ENCODE data around the gene CSTB. TPM values are rescaled to one million over a fixed set of nuclear protein-coding genes. Genes with fewer than 3 reads are reported as not detected.

Gene CSTB
- polyA plus RNA-seq, 1 experiment = 58.2 TPM

GRCh38 chr21:43766734-43767497 is 9.2 kb downstream of the CSTB start:
- DNase-seq (ENCODE audit: low read depth) = no peak

GRCh38 chr21:43764576-43765495 is 11.3 kb downstream of the CSTB start:
- no peak for TF ChIP-seq CTCF (IDR thresholded peaks at IDR 0.05; ENCODE audit: insufficient read depth, low read depth, low read length)
- Histone ChIP-seq H3K4me3 (ENCODE audit: low read depth, low read length) (no peak overlapping the region), H3K36me3 (ENCODE audit: control insufficient read depth, insufficient read depth, low read length) (peaks cover 17% of the 10 kb centered on the region), H3K27me3 (ENCODE audit: control insufficient read depth, insufficient read depth, low read length) (no peaks in the 10 kb centered on the region)
- CTCF ChIA-PET = no interaction called here
- DNase-seq (ENCODE audit: low read depth) = no peak
- POLR2A ChIA-PET = no interaction called here

More at GRCh38 chr21:43766734-43767497, 9.2 kb downstream of the CSTB start:
- Histone ChIP-seq H3K27me3 (ENCODE audit: control insufficient read depth, insufficient read depth, low read length) (no peaks in the 10 kb centered on the region), H3K36me3 (ENCODE audit: control insufficient read depth, insufficient read depth, low read length) (peaks cover 8% of the 10 kb centered on the region), H3K4me3 (ENCODE audit: low read depth, low read length) (no peak overlapping the region)
- ChIA-PET CTCF (no interaction called here), POLR2A (no interaction called here)
- no peak for TF ChIP-seq CTCF (IDR thresholded peaks at IDR 0.05; ENCODE audit: insufficient read depth, low read depth, low read length)

- Histone ChIP-seq H3K36me3 (ENCODE audit: control insufficient read depth, insufficient read depth, low read length) (peaks cover 23% of the 10 kb centered on the region), H3K4me3 (ENCODE audit: low read depth, low read length) (no peak overlapping the region), H3K27me3 (ENCODE audit: control insufficient read depth, insufficient read depth, low read length) (no peaks in the 10 kb centered on the region)
- ChIA-PET POLR2A (no interaction called here), CTCF (no interaction called here)
- DNase-seq (ENCODE audit: low read depth) = no peak
- no peak for TF ChIP-seq CTCF (IDR thresholded peaks at IDR 0.05; ENCODE audit: insufficient read depth, low read depth, low read length)
These were observed 12.1 kb downstream of the CSTB start for GRCh38 chr21:43763901-43764523.

GRCh38 chr21:43762303-43763128 is 13.6 kb downstream of the CSTB start:
- H3K4me3 ChIP-seq (ENCODE audit: low read depth, low read length) = no peak overlapping the region
- ChIA-PET POLR2A (no interaction called here), CTCF (no interaction called here)
- no peak for DNase-seq (ENCODE audit: low read depth)
- H3K27me3 ChIP-seq (ENCODE audit: control insufficient read depth, insufficient read depth, low read length) = no peaks in the 10 kb centered on the region
- H3K36me3 ChIP-seq (ENCODE audit: control insufficient read depth, insufficient read depth, low read length) = peaks cover 24% of the 10 kb centered on the region
- no peak for TF ChIP-seq CTCF (IDR thresholded peaks at IDR 0.05; ENCODE audit: insufficient read depth, low read depth, low read length)
